K562 (cell line): Measurements from ENCODE around the gene COL23A1. TPM values are rescaled to one million over a fixed set of nuclear protein-coding genes. Genes with fewer than 3 reads are reported as not detected.

Experiments used
- ATAC-seq: fragments of 200-7000 bp; cut with Tn5 transposase; 3 replicates; pipeline ENCODE4 v1.9.1; 2020; ENCODE audit warnings: moderate library complexity
- BruUV-seq: library from RNA; stranded (reverse); fragments of 400-500 nt; replicated peaks from 2 replicates; lab custom pipeline; 2021; lab: Mats Ljungman, UMichigan
- CTCF ChIA-PET: fragments of 300-600 bp; formaldehyde crosslinking; extraction: SDS; loops from one replicate; lab custom pipeline; 2021; ENCODE audit warnings: low intra/inter-chr PET ratio; lab: Yijun Ruan, JAX
- POLR2A ChIA-PET: fragments of 300-600, 350-650 bp; sonication (Branson Sonifier 250); formaldehyde crosslinking; extraction: SDS; loops from one replicate; lab custom pipeline; 2021; ENCODE audit warnings: antibody characterized with exemption, inconsistent platforms; lab: Yijun Ruan, JAX
- DNase-seq, 4 experiments: peaks; one replicate each; pipeline versions ENCODE4 v3.0.0 to v3.0.0-alpha.2; 2011 to 2018; ENCODE audit warnings: low spot score in 3 of 4, mixed read lengths in 3 of 4; ENCODE audit errors: extremely low read depth in 1 of 4
- FAIRE-seq: peaks from 2 replicates; lab custom pipeline; 2011; peaks lifted over from hg19 to GRCh38; lab: Jason Lieb, UNC
- H2AFZ ChIP-seq: 2 replicates; pipeline ENCODE4 v1.6.0; 2011; ENCODE audit warnings: low read depth, low read length, control low read depth, inconsistent platforms
- H3K27ac ChIP-seq: fragments of 200-600 bp; 3 replicates; pipeline ENCODE4 v1.8.0; 2011; ENCODE audit warnings: low read depth, mild to moderate bottlenecking, control low read depth, inconsistent platforms, low read length, moderate library complexity, mixed read lengths; ENCODE audit errors: extremely low read depth
- H3K27me3 ChIP-seq, 2 experiments: fragments of 300-600 bp in 1 of 2; 2 replicates in 1 of 2; 3 replicates in 1 of 2; pipeline versions ENCODE4 v1.6.0 to v1.8.0; 2011; ENCODE audit warnings: inconsistent platforms in 2 of 2, low read length in 2 of 2, mild to moderate bottlenecking in 1 of 2, mixed read lengths in 1 of 2, moderate library complexity in 1 of 2; ENCODE audit not compliant: control insufficient read depth in 2 of 2, insufficient read depth in 2 of 2
- H3K36me3 ChIP-seq: fragments of 300-600 bp; 3 replicates; pipeline ENCODE4 v1.8.0; 2011; ENCODE audit warnings: mild to moderate bottlenecking, low read length, inconsistent platforms; ENCODE audit not compliant: control insufficient read depth, insufficient read depth
- H3K4me1 ChIP-seq, 2 experiments: fragments of 200-600 bp in 1 of 2; replicated peaks in 1 of 2; 2 replicates in 1 of 2; 3 replicates in 1 of 2; pipeline versions ENCODE4 v1.5.1 to v1.8.0; 2011; ENCODE audit warnings: inconsistent platforms in 2 of 2, low read length in 2 of 2, mild to moderate bottlenecking in 1 of 2, mixed read lengths in 1 of 2, moderate library complexity in 1 of 2; ENCODE audit not compliant: control insufficient read depth in 2 of 2, insufficient read depth in 2 of 2
- H3K4me2 ChIP-seq: 2 replicates; pipeline ENCODE4 v1.6.1; 2011; ENCODE audit warnings: low read length, control low read depth, inconsistent platforms, mixed read lengths; ENCODE audit not compliant: insufficient read depth
- H3K4me3 ChIP-seq: fragments of 200-600 bp; sonication (generic), shearing (Covaris generic); 2 replicates; pipeline ENCODE4 v1.5.1; 2016; ENCODE audit warnings: control low read depth, inconsistent platforms
- H3K79me2 ChIP-seq: fragments of 200-600 bp; 3 replicates; pipeline ENCODE4 v1.8.0; 2011; ENCODE audit warnings: low read length, inconsistent platforms; ENCODE audit not compliant: control insufficient read depth, insufficient read depth
- H3K9ac ChIP-seq, 2 experiments: 2 replicates each; pipeline versions ENCODE4 v1.6.0 to v1.6.1; 2011; ENCODE audit warnings: low read depth in 2 of 2, low read length in 2 of 2, control low read depth in 1 of 2, inconsistent platforms in 1 of 2, mild to moderate bottlenecking in 1 of 2, mixed read lengths in 1 of 2; ENCODE audit not compliant: insufficient read depth in 1 of 2
- H3K9me1 ChIP-seq: one replicate; pipeline ENCODE4 v1.6.0; 2011; ENCODE audit warnings: inconsistent platforms, mild to moderate bottlenecking, low read length, moderate library complexity; ENCODE audit not compliant: control insufficient read depth, insufficient read depth
- H3K9me3 ChIP-seq: replicated peaks from 2 replicates; pipeline ENCODE4 v1.5.1; 2011; ENCODE audit warnings: low read depth, low read length, inconsistent platforms; ENCODE audit not compliant: control insufficient read depth, insufficient read depth
- H4K20me1 ChIP-seq: replicated peaks from 2 replicates; pipeline ENCODE4 v1.6.1; 2011; ENCODE audit warnings: low read length, inconsistent platforms, mixed read lengths; ENCODE audit not compliant: control insufficient read depth, insufficient read depth
- CBFA2T2 ChIP-seq: fragments of 450-650 bp; conservative IDR thresholded peaks from 2 replicates; pipeline ENCODE4 v1.6.1; 2017; ENCODE audit warnings: mild to moderate bottlenecking
- CTCF ChIP-seq, 3 experiments: IDR thresholded peaks in 2 of 3; conservative IDR thresholded peaks in 1 of 3; 2 replicates each; pipeline ENCODE4 v1.5.1; 2011 to 2012; ENCODE audit warnings: low read length in 3 of 3, mild to moderate bottlenecking in 3 of 3, control low read depth in 2 of 3, improper control_type of control experiment in 1 of 3, inconsistent platforms in 1 of 3, low read depth in 1 of 3, mixed read lengths in 1 of 3, moderate library complexity in 1 of 3; ENCODE audit not compliant: insufficient read depth in 2 of 3
- FOSL1 ChIP-seq: fragments of 200-800 bp; sonication (Bioruptor generic); conservative IDR thresholded peaks from 2 replicates; pipeline ENCODE4 v1.6.1; 2016; ENCODE audit warnings: missing genetic modification characterization, missing compliant biosample characterization
- SOX6 ChIP-seq: fragments of 450-650 bp; IDR thresholded peaks from 2 replicates; pipeline ENCODE4 v1.6.1; 2014; ENCODE audit warnings: mild to moderate bottlenecking
- WGBS: fragments of 100-300 bp; shearing (Covaris generic); methylation state at CpG from one replicate; pipeline ENCODE4 v1.1.6; 2016; ENCODE audit warnings: low coverage, mixed read lengths; ENCODE audit not compliant: insufficient coverage; ENCODE audit errors: missing lambda C conversion rate; 5-methylcytosine and 5-hydroxymethylcytosine counted together
- in situ Hi-C: fragments of 300-500 bp; cut with MboI; formaldehyde crosslinking; loops from 4 replicates; pipeline ENCODE4 v1.15.0; 2018; ENCODE audit warnings: inconsistent platforms, mixed read lengths
- intact Hi-C: fragments of 100-400 bp; cut with micrococcal nuclease; formaldehyde crosslinking; loops from 2 replicates; pipeline ENCODE4 v1.14.2; 2022
- polyA plus RNA-seq, 8 experiments: library from polyadenylated mRNA; depleted of rRNA in 4 of 8; stranded (reverse) in 5 of 8; unstranded in 3 of 8; fragments of >200 nt; fragmentation: Nextera tagmentation in 2 of 8; fragmentation: Illumina TruSeq in 1 of 8; extraction: Ambion mirVana in 2 of 8; extraction: Trizol in 1 of 8; gene quantifications; 2 replicates each; pipeline versions ENCODE4 v1.2.1 to v1.2.3, GENCODE V29; 2011 to 2014; ENCODE audit warnings: inconsistent platforms in 1 of 8, missing spikeins in 1 of 8
- total RNA-seq, 7 experiments: library from RNA; depleted of rRNA in 6 of 7; stranded (reverse); fragments of >200 nt in 6 of 7; fragmentation: Illumina TruSeq in 2 of 7; extraction: Trizol in 2 of 7; gene quantifications; 2 replicates each; pipeline versions ENCODE4 v1.2.1 to v1.2.3, GENCODE V29; 2011 to 2021; ENCODE audit warnings: low replicate concordance in 1 of 7

The COL23A1 gene
- total and polyA plus RNA-seq, 9 of the 15 experiments (the other 6 are each of a cell fraction or from before 2014, with no cell fraction given) = 0.09 TPM; not detected in 8

GRCh38 chr5:178417391-178417811 lies 172.8 kb downstream of the COL23A1 start (continued):
- TF ChIP-seq CTCF (IDR thresholded peaks at IDR 0.05 in 2 of 3, conservative IDR thresholded peaks at IDR 0.05 in 1 of 3; ENCODE audit: insufficient read depth in 2 of 3, low read depth in 1 of 3, low read length in 3 of 3) = peak; percentile 29 to 70 (median 57)
- TF ChIP-seq CBFA2T2 = peak; percentile 88

- TF ChIP-seq FOSL1 (tag) (0 out of 2 replicates have a peak, but pooled peaks have one; percentile 4), SOX6 (no peak)
- no TSS peak for BruUV-seq
Observed at GRCh38 chr5:178416919-178417318, 173.3 kb downstream of the COL23A1 start.

More at GRCh38 chr5:178416919-178417318, 173.3 kb downstream of the COL23A1 start:
- Histone ChIP-seq H4K20me1 (peaks cover 9% of the 10 kb centered on the region; the same call in 1 of the 2 replicates), H3K4me3 (no peak overlapping the region), H2AFZ (no peak overlapping the region), H3K27me3 (peaks cover 7 to 42% of the 10 kb centered on the region in 2 experiments; a peak in 4 of 5 replicates), H3K79me2 (no peaks in the 10 kb centered on the region), H3K4me2 (no peak overlapping the region), H3K9me1 (no peaks in the 10 kb centered on the region), H3K9ac (no peak overlapping the region), H3K36me3 (no peaks in the 10 kb centered on the region), H3K9me3 (no peaks in the 10 kb centered on the region), H3K4me1 (peaks cover 9 to 11% of the 10 kb centered on the region in 2 experiments), H3K27ac (no peak overlapping the region)
- FAIRE-seq (no peak), ATAC-seq (no peak), DNase-seq (no peak)
- ChIA-PET CTCF (interaction anchor here (2.0 kb wide), 1 partner anchor 174 kb away, joined by 12 read pairs; the partner anchor contains the start of gene COL23A1), POLR2A (interaction anchor here (0.6 to 0.9 kb wide), 2 partner anchors 20 to 38 kb away, joined by 3 to 4 read pairs; no protein-coding TSS in a partner anchor)
- WGBS = 21% methylated on average over 5 of the region's 6 CpGs
- in situ Hi-C loops (no loop called here), intact Hi-C loops (loop anchor here (1.0 to 2.0 kb wide), 3 partner anchors 44 to 173 kb away; partner anchors contain the start of gene COL23A1)
